ENCODE data around the gene LGALS7.
"Not testable (repeated sequence)": the region's sequence is repeated elsewhere in the genome, so short reads cannot be mapped to it uniquely, and the experiment has no call there.

The LGALS7 gene

DNA sequence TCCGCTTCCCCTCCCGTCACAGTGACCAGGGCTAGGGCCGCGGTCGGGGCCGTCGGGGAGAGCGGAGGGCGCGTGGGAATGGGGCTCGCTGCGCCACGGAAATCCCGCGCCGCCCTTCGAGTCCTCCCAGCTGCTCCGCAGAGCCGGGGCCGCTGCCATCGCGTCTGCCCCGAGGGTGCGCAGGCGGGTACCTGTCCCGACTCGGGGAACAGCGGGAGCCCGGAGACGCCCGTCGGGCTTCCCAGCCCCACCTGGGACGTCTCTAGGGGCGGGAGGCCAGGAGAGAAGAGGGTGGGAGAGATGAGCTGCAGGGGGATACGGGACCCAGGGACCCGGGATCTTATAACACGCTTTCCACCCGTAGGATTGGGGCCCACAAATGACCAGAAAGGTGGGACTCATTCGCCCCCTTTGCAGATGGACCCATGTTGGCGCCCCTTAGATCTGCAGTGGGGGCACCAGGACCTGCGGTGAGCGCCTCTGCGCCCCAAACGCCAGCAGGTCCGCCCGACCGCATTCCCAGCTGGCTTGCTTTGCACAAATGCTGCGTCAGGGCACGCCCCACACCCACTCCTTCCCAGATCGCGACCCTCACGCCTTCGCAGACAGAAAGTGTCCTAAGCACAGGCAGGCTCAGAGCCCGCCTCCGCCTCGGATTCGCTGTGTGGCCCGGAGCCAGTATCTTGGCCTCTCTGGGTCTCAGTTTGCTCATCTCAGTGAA, 2.9 kb downstream of the LGALS7 start:
- DNase-seq = not testable (repeated sequence)

DNA sequence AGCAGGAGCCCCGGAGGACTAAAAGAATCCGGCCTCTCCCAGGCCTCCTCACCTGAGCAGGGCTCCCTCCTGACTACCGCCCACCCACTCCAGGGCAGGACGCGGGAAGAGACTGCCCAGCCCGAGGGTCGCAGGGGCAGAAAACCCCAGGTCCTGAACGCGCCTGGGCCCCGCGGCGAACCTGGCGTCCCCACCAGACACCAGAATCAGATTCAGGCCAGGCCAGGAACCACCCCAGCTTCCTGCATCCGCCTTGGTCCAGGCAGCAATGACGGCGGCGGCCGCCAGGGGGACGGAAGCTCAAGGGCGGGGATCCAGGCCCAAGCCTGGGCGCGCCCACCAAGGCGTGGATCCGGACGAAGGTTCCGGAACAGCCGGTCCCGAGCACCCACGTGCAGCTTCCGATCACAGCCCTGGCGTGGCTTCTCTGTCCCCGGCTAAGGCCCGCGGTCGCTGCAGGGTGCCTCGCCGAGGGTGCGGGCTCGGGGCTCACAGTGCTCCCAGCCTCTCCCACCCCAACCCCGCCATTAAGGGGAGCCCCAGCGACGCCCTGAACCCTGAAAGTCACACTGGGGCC, 3.6 kb downstream of the LGALS7 start:
- DNase-seq = peak; percentile 96

DNA sequence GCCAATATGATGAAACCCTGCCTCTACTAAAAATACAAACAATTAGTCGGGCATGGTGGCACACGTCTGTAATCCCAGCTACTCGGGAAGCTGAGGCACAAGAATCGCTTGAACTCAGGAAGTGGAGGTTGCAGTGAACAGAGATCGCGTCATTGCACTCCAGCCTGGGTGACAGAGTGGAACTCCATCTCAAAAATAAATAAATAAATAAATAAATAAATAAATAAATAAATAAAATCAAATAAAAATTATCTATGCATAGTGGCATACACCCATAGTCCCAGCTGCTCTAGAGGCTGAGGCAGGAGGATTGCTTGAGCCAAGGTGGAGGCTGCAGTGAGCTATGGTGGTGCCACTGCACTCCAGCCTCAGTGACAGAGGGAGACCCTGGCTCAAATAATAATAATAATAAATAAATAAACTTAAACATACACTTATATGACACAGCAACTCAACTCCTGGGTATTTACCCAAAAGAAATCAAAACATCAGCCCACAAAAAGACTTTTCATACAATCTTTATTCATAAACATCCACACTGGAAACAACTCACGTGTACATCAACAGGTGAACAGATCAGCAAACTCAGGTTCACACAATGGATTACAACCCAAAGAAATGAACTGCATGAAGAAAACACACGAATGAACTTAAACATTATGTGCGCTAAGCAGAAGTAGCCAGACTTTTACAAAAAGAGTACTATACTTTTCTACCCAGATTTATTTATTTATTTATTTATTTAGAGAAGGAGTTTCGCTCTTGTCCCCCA, 6.9 kb downstream of the LGALS7 start:
- DNase-seq = no peak

DNA sequence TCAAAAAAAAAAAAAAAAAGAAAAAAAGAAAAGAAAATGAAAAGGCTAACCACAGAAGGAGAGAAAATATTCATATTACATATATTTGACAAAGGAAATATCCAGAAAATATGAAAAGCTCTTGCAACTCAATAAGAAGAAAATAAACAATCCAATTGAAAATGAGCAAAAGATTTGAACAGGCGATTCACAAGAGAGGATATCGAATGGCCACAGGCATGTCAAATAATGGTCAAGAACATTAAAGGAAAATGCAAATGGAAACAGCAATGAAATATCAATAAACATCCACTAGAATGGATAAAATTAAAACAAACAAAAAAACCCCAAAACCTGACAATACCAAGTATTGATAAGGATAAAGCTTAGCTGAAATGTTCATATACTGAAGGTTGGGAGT, 8.1 kb downstream of the LGALS7 start:
- no peak for DNase-seq

DNA sequence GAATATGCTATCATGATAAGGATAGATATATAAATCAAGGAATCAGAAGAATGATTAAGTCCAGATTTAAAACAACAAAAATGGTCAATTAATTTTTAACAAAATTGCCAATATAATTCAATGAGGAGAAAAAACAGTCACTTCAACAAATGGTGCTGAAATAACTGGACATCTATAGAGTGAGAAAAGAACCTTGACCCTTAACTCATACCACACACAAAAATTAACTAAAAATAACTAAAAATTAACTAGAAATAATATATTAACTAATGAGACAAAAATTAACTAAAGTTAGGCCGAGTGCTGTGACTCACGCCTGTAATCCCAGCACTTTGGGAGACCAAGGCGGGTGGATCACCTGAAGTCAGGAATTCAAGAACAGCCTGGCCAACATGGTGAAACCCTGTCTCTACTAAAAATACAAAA, 9.5 kb downstream of the LGALS7 start:
- no peak for DNase-seq

DNA sequence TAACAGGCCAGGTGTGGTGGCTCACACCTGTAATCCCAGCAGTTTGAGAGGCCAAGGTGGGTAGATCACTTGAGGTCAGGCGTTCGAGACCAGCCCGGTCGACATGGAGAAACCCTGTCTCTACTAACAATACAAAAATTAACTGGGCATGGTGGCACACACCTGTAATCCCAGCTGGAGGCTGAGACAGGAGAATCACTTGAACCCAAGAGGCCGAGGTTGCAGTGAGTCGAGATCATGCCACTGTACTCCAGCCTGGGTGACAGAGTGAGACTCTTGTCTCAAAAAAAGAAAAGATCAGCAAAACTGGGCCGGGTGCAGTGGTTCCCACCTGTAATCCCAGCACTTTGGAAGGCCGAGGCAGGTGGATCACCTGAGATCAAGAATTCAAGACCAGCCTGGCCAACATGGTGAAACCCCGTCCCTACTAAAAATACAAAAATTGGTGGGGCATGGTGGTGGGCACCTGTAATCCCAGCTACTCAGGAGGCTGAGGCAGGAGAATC, 11.4 kb downstream of the LGALS7 start:
- not testable (repeated sequence) for DNase-seq

DNA sequence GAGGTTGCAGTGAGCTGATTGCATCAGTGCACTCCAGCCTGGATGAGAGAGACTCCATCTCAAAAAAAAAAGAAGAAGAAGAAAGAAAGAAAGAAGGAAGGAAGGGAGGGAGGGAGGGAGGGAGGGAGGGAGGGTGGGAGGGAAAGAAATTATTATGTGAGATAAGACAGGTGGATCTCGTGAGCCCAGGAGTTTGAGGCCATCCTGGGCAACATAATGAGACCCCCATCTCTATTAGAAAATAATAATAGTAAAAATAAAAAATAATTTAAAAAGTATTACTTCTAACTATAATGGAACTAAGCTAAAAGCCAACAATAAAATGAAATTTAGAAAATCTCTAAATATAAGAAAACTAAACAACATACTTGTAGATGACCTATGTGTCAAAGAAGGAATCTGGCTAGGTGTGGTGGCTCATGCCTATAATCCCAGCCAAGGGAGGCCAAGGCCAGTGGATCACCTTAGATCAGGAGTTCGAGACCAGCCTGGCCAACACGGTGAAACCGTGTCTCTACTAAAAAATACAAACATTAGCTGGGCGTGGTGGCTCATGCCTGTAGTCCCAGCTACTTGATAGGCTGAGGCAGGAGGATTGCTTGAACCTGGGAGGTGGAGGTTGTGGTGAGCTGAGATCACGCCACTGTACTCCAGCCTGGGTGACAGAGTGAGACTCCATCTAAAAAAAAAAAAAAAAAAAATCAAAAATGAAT, 12.4 kb downstream of the LGALS7 start:
- not testable (repeated sequence) for DNase-seq

DNA sequence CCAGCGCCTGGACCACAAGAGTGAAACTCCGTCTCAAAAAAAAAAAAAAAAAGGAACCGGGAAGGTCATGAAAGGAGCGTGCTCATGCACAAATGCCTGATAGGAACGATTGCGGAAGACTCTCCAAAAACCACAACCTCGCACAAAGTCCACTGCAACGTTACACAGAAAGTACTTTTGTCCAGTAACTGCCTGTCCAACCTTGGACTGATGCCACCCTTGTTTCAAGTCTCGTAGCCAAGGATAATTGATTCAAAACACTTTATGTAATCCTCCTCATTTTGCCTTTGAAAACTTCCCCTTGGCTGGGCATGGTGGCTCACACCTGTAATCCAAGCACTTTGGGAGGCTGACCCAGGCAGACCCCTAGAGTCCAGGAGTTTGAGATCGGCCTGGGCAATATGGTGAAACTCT, 13.7 kb downstream of the LGALS7 start:
- no peak for DNase-seq

DNA sequence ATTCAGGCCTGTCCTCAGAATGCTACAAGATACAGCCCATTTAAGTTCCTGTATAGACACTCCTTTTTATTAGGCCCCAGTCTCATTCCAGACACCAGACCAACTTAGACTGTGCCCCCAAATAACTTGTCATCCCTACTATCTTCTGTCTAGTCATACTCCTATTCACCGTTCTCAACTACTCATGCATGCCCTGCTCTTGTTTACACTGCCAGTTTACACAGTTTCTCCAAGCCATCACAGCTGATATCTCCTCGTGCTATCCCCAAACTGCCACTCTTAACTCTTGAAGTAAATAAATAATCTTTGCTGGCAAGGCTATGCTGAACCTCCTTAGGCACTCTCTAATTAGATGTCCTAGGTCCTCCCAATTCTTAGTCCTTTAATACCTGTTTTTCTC, 19.1 kb downstream of the LGALS7 start:
- DNase-seq = not testable (repeated sequence)

DNA sequence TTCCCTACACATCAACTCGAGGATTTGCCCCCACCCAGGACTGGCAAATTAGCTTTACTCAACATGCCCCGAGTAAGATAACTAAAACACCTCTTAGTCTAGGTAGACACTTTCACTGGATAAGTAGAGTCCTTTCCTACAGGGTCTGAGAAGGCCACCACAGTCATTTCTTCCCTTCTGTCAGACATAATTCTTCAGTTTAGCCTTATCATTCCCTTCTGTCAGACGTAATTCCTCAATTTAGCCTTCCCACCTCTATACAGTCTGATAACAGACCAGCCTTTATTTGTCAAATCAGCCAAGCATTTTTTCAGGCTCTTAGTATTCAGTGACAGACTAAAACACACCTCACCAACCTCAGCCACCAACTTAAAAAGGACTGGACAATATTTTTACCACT, 19.5 kb downstream of the LGALS7 start:
- not testable (repeated sequence) for DNase-seq

DNA sequence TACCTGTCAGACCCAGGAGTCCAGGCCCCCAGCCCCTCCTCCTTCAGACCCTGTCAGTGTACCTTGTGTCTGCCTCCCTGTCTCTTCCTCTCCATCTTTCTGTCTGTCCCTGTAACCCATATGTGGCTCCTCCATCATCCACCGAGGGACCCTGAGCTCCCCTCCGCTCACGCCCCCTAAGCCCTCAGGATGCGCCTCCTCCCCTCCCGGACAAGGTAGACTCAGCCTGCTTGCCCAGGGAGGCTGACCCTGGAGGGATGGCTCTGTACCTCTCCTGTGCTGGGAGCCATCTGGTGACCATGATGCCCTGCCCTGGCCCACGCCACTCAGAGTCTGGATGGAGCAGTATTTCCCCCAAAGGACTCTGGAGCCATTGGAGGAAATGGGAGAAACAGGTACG, 28.0 kb downstream of the LGALS7 start:
- DNase-seq = peak; percentile 31

DNA sequence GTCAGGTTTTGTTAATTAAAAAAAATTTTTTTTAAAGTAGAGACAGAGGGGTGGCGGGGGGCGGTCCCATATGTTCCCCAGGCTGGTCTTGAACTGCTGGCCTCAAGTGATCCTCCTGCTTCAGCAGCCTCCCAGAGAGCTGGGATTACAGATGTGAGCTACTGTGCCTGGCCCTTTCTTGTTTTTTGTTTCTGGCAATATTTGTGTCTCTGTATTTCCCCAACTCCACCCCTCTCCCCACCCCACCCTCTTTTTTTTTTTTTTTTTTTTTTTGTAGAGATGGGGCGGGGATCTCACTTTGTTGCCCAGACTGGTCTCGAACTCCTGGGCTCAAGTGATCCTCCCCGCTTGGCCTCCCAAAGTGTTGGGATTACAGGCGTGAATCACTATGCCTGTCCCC, 28.4 kb downstream of the LGALS7 start:
- DNase-seq = no peak

DNA sequence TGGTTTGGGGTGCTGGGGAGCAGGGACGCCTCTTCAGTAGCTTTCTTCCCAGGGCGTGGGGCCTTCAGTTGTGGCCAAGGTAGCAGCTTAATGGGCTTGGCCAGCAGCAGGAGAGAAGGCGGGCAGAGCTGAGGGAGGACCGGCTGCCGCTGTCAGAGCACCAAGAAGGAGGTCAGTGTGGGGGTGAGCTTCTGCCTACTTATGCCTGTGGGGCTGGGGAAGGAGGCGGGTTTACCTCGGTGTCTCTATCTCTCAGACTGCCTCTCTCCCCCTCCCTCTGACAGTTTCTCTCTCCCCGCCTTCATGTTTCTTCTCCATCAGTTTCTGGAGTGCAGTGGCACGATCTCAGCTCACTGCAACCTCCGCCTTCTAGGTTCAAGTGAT, 29.0 kb downstream of the LGALS7 start, which contains the start of gene CAPN12:
CAPN12 (minus strand) TSS at position 177 of the 384 bp plus-strand sequence. CDS start 309 bp downstream, outside the sequence.
- DNase-seq = peak; percentile 25

DNA sequence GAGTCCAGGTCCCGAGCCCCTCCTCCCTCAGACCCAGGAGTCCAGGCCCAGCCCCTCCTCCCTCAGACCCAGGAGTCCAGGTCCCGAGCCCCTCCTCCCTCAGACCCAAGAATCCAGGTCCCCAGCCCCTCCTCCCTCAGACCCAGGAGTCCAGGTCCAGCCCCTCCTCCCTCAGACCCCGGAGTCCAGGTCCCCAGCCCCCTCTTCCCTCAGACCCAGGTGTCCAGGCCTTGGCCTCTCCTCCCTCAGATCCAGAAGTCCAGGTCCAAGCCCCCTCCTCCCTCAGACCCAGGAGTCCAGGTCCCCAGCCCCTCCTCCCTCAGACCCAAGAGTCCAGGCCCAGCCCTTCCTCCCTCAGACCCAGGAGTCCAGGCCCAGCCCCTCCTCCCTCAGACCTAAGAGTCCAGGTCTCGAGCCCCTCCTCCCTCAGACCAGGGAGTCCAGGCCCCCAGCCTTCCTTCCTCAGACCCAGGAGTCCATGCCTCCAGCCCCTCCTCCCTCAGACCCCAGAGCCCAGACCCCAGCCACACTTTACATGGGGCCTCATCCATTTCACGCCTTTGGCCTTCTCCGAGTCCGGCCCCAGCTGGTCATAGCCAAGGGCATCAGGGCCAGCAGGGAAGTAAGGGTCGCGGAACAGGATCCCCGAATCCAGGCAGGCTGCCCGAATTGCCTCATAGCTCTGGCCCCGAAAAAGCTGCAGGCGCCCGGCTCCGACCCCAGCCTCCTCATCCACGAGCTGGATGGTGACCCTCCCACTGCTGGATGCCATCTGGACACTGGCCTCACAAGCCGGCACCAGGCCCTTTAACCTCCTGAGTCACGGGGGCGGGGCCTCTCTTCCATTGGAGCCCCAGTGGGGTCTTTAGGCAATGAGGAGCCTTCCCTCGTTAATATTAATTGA, 29.7 kb downstream of the LGALS7 start:
- peak; percentile 16 for DNase-seq

DNA sequence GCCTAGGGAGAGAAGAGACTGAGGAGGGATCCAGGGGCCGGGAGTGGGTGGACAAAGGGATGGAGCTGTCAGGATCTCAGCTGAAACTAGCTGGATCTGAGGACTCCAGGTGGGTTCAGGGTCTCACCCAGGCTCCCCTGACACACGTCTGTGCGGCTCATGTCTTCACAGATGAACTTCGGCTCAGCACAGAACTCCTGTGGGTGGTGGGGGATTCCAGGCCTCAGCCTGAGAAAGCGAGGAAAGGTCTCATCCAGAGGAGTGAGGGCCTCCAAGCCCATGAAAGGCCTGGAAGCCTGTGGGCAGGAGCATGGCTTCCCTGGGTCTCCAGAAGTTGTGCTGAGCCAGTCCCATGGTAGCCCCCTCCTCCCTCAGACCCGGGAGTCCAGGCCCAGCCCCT, 30.4 kb downstream of the LGALS7 start:
- peak; percentile 22 for DNase-seq

DNA sequence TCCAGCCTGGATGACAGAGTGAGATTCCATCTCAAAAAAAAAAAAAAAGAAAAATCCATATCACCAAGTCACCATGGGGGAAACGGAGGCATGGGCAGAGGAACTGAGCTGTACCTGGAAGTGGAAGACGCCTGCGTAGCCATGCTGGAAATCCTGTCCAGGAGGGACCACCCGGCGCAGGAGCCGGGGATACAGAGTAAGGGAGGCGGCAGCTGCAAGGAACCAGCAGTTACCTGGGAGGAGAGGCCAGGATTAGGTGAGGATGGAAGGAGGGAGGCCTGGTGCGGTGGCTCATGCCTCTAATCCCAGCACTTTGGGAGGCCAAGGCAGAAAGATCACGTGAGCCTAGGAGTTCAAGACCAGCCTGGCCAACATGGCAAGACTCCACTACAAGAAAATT, 31.0 kb downstream of the LGALS7 start:
- peak; percentile 39 for DNase-seq

DNA sequence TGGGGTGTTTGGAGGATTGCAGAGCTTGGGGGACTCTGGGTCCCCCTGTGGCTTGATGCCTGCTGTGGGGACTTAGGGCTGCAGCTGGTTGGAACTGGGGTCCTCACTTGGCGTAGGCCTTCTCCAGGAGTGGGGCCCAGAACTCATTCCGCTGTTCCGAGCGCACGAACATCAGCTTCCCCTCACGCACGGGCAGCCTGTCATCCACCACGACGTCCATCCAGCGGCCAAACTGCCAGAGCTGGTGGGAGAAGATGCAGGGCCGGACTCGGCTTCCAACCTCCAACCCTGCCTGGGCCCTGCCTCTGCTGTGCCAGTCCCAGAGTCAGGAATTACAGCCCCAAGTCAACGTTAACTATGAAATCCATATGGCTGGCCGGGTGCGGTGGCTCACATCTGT, 31.6 kb downstream of the LGALS7 start:
- peak; percentile 42 for DNase-seq

DNA sequence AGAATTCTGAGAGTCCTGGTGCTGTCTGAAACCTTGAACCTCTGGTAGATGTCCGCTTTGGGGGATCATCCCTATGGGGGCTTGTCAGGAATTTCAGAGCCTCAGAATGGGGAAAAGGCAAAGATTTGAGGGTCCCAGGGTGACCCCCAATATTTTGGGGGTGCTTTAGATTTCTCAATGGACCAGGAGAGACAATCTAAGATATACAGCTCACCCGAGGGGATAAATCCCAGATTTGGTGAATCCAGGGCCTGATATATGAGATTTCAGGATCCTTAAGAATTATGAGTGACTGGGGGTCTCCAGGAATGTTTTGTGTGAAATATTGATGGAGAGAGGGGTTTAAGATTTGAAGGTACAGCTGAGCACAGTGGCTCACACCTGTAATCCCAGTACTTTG, 32.4 kb downstream of the LGALS7 start:
- no peak for DNase-seq

DNA sequence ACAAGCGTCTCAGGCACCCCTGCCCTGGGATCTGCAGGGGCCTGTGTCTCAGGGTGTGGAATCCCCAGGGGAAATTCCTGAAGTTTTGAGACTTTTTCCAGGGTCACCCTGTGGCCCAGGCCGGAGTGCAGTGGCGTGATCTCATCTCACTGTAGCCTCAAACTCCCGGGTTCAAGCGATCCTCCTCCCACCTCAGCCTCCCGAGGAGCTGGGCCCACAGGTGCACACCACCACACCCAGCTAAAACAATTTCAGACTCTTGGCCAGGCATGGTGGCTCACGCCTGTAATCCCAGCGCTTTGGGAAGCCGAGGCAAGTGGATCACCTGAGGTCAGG, 33.1 kb downstream of the LGALS7 start:
- no peak for DNase-seq

DNA sequence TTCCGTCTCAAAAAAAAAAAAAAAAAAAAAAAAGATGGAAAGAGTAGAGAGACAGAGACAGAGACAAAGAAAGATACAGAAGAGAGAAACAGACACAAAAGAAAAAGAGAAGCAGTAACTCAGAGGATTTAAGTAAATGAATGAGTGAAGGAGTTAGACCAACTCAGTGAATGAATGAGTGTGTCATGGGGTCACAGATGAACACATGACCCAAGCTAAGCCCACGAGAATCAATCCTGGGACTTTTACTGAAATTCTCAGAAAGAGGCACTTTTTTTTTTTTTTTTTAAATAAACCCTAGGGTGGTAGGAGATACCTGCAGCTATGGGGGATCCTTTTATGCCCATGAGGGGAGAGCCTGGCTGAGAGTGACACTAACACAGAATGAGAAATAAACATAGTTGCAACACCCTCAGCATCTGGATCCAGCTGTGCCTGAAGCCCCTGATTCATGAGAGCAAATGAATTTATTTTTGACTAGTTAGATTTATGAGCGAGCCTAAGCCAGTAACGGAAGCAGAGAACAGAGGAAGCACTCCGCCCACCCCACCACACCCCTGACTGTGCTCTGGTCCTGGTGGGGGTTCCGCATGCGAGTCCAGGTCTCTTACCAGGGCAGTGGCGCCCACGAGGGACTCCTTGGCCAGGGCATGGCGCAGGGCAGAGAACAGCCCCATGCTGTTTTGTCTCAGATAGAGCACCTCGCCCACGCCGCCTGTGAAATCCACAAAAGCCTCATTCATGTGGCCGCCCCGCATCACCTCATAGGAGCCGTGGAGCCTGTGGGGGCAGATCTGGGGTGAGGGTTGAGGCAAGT, 33.7 kb downstream of the LGALS7 start:
- DNase-seq = peak; percentile 32

Measured in 8988T (cell line).